ENCODE measurements around the gene PTPRE. TPM values are rescaled to one million over a fixed set of nuclear protein-coding genes. Genes with fewer than 3 reads are reported as not detected.
"Not testable (repeated sequence)": the region's sequence is repeated elsewhere in the genome, so short reads cannot be mapped to it uniquely, and the experiment has no call there.

PTPRE gene
- total RNA-seq, 1 donor from 2014 or later = 70.6 TPM

- peak overlapping the region; percentile 38 for H3K27ac ChIP-seq
- DNase-seq = no peak
- no peak overlapping the region for H3K4me3 ChIP-seq
- no peaks in the 10 kb centered on the region for H3K9me3 ChIP-seq
- peak; percentile 49 for ATAC-seq
- intact Hi-C loops (cut with DNase I) = no loop called here
- H3K4me1 ChIP-seq = peaks cover 15% of the 10 kb centered on the region
- no peaks in the 10 kb centered on the region for H3K27me3 ChIP-seq
- TF ChIP-seq CTCF (IDR thresholded peaks at IDR 0.05) = no peak
- H3K36me3 ChIP-seq = no peaks in the 10 kb centered on the region
Observed at GRCh38 chr10:127983344-127984100, 76.6 kb downstream of the PTPRE start.

GRCh38 chr10:127984945-127985344 lies 78.0 kb downstream of the PTPRE start:
- no peak overlapping the region for H3K27ac ChIP-seq
- DNase-seq = peak; percentile 57

GRCh38 chr10:127986531-127987466 lies 79.9 kb downstream of the PTPRE start:
- intact Hi-C loops (cut with DNase I) = no loop called here
- Histone ChIP-seq H3K4me1 (peaks cover 36% of the 10 kb centered on the region), H3K27ac (peak overlapping the region; percentile 53), H3K4me3 (no peak overlapping the region), H3K9me3 (no peaks in the 10 kb centered on the region), H3K36me3 (no peaks in the 10 kb centered on the region), H3K27me3 (no peaks in the 10 kb centered on the region)
- ATAC-seq (no peak), DNase-seq (no peak)
- TF ChIP-seq CTCF (IDR thresholded peaks at IDR 0.05) = no peak

More at GRCh38 chr10:127984945-127985344, 78.0 kb downstream of the PTPRE start:
- Histone ChIP-seq H3K27me3 (no peaks in the 10 kb centered on the region), H3K4me1 (peaks cover 17% of the 10 kb centered on the region), H3K36me3 (no peaks in the 10 kb centered on the region), H3K4me3 (no peak overlapping the region), H3K9me3 (no peaks in the 10 kb centered on the region)
- intact Hi-C loops (cut with DNase I) = no loop called here
- ATAC-seq = peak; percentile 19
- TF ChIP-seq CTCF (IDR thresholded peaks at IDR 0.05) = no peak

GRCh38 chr10:127987467-127988380 lies 80.8 kb downstream of the PTPRE start:
- no peaks in the 10 kb centered on the region for H3K36me3 ChIP-seq
- no peak overlapping the region for H3K4me3 ChIP-seq
- H3K4me1 ChIP-seq = peaks cover 42% of the 10 kb centered on the region
- H3K27ac ChIP-seq = peak overlapping the region; percentile 53
- DNase-seq (no peak), ATAC-seq (no peak)
- no peak for TF ChIP-seq CTCF (IDR thresholded peaks at IDR 0.05)
- H3K9me3 ChIP-seq = no peaks in the 10 kb centered on the region
- H3K27me3 ChIP-seq = no peaks in the 10 kb centered on the region
- intact Hi-C loops (cut with DNase I) = no loop called here

- no peaks in the 10 kb centered on the region for H3K36me3 ChIP-seq
- TF ChIP-seq CTCF (IDR thresholded peaks at IDR 0.05) = no peak
- peaks cover 38% of the 10 kb centered on the region for H3K4me1 ChIP-seq
- ATAC-seq (no peak), DNase-seq (no peak)
- no peak overlapping the region for H3K4me3 ChIP-seq
- H3K27ac ChIP-seq = peak overlapping the region; percentile 80
- intact Hi-C loops (cut with DNase I) = no loop called here
- no peaks in the 10 kb centered on the region for H3K27me3 ChIP-seq
- H3K9me3 ChIP-seq = no peaks in the 10 kb centered on the region
Observed at GRCh38 chr10:127989481-127990012, 82.6 kb downstream of the PTPRE start.

- intact Hi-C loops (cut with DNase I); H3K9me3 ChIP-seq; H3K4me3 ChIP-seq; DNase-seq; H3K36me3 ChIP-seq; H3K27me3 ChIP-seq; ATAC-seq: not testable (repeated sequence)
- H3K4me1 ChIP-seq = peaks cover 38% of the 10 kb centered on the region
- peak overlapping the region; percentile 80 for H3K27ac ChIP-seq
Observed at GRCh38 chr10:127990132-127990788, 83.4 kb downstream of the PTPRE start.

Measured in upper lobe of right lung (tissue), 1 donor.